Activated naive CD4-positive, alpha-beta T cell treated with anti-CD3 and anti-CD28 coated beads, Interleukin-2, amount 50 U/mL, for 24 hours (primary cell): ENCODE measurements around the gene DLGAP4.
"Not testable (repeated sequence)": the region's sequence is repeated elsewhere in the genome, so short reads cannot be mapped to it uniquely, and the experiment has no call there.

ENCODE experiments used
- H3K27ac Mint-ChIP-seq: one replicate; pipeline ENCODE4 v1.8.0; 2021; ENCODE audit warnings: mild to moderate bottlenecking, mixed read lengths
- H3K27me3 Mint-ChIP-seq: one replicate; pipeline ENCODE4 v1.8.0; 2021; ENCODE audit warnings: mixed read lengths
- H3K36me3 Mint-ChIP-seq: one replicate; pipeline ENCODE4 v1.8.0; 2021; ENCODE audit warnings: mixed read lengths
- H3K4me1 Mint-ChIP-seq: one replicate; pipeline ENCODE4 v1.8.0; 2021; ENCODE audit warnings: mixed read lengths
- H3K4me3 Mint-ChIP-seq: one replicate; pipeline ENCODE4 v1.8.0; 2021; ENCODE audit warnings: mild to moderate bottlenecking, mixed read lengths
- H3K9me3 Mint-ChIP-seq: one replicate; pipeline ENCODE4 v1.8.0; 2021; ENCODE audit warnings: mixed read lengths

The DLGAP4 gene

GRCh38 chr20:36367370-36367745, 61.2 kb downstream of the DLGAP4 start:
- no peaks in the 10 kb centered on the region for H3K36me3 Mint-ChIP-seq
- no peak overlapping the region for H3K4me3 Mint-ChIP-seq
- H3K4me1 Mint-ChIP-seq = no peaks in the 10 kb centered on the region
- peaks cover 3% of the 10 kb centered on the region for H3K27me3 Mint-ChIP-seq
- no peak overlapping the region for H3K27ac Mint-ChIP-seq
- no peaks in the 10 kb centered on the region for H3K9me3 Mint-ChIP-seq

GRCh38 chr20:36367907-36368799, 62.0 kb downstream of the DLGAP4 start:
- H3K27me3 Mint-ChIP-seq = peaks cover 3% of the 10 kb centered on the region
- no peaks in the 10 kb centered on the region for H3K4me1 Mint-ChIP-seq
- no peaks in the 10 kb centered on the region for H3K36me3 Mint-ChIP-seq
- H3K9me3 Mint-ChIP-seq = no peaks in the 10 kb centered on the region
- no peak overlapping the region for H3K27ac Mint-ChIP-seq
- no peak overlapping the region for H3K4me3 Mint-ChIP-seq

GRCh38 chr20:36368869-36369268, 62.7 kb downstream of the DLGAP4 start:
- Mint-ChIP-seq H3K9me3 (no peaks in the 10 kb centered on the region), H3K4me3 (no peak overlapping the region), H3K36me3 (no peaks in the 10 kb centered on the region), H3K4me1 (no peaks in the 10 kb centered on the region), H3K27me3 (peaks cover 3% of the 10 kb centered on the region), H3K27ac (no peak overlapping the region)

GRCh38 chr20:36369739-36370138, 63.6 kb downstream of the DLGAP4 start:
- no peak overlapping the region for H3K4me3 Mint-ChIP-seq
- H3K4me1 Mint-ChIP-seq = no peaks in the 10 kb centered on the region
- H3K9me3 Mint-ChIP-seq = no peaks in the 10 kb centered on the region
- no peak overlapping the region for H3K27ac Mint-ChIP-seq
- peaks cover 3% of the 10 kb centered on the region for H3K27me3 Mint-ChIP-seq
- H3K36me3 Mint-ChIP-seq = no peaks in the 10 kb centered on the region

- H3K36me3 Mint-ChIP-seq = no peaks in the 10 kb centered on the region
- H3K4me3 Mint-ChIP-seq = no peak overlapping the region
- no peaks in the 10 kb centered on the region for H3K9me3 Mint-ChIP-seq
- H3K27ac Mint-ChIP-seq = peak overlapping the region; percentile 27
- H3K4me1 Mint-ChIP-seq = no peaks in the 10 kb centered on the region
- H3K27me3 Mint-ChIP-seq = peaks cover 3% of the 10 kb centered on the region
These were observed 65.1 kb downstream of the DLGAP4 start for GRCh38 chr20:36370991-36371790.

GRCh38 chr20:36372666-36373065, 66.5 kb downstream of the DLGAP4 start:
- Mint-ChIP-seq H3K9me3 (no peaks in the 10 kb centered on the region), H3K27ac (no peak overlapping the region), H3K36me3 (no peaks in the 10 kb centered on the region), H3K4me1 (no peaks in the 10 kb centered on the region), H3K27me3 (peaks cover 7% of the 10 kb centered on the region), H3K4me3 (no peak overlapping the region)

GRCh38 chr20:36373089-36373488, 67.0 kb downstream of the DLGAP4 start:
- peaks cover 7% of the 10 kb centered on the region for H3K27me3 Mint-ChIP-seq
- H3K36me3 Mint-ChIP-seq = no peaks in the 10 kb centered on the region
- no peak overlapping the region for H3K4me3 Mint-ChIP-seq
- no peak overlapping the region for H3K27ac Mint-ChIP-seq
- no peaks in the 10 kb centered on the region for H3K4me1 Mint-ChIP-seq
- no peaks in the 10 kb centered on the region for H3K9me3 Mint-ChIP-seq

- no peak overlapping the region for H3K27ac Mint-ChIP-seq
- H3K27me3 Mint-ChIP-seq = peaks cover 15% of the 10 kb centered on the region
- no peaks in the 10 kb centered on the region for H3K36me3 Mint-ChIP-seq
- no peak overlapping the region for H3K4me3 Mint-ChIP-seq
- no peaks in the 10 kb centered on the region for H3K9me3 Mint-ChIP-seq
- no peaks in the 10 kb centered on the region for H3K4me1 Mint-ChIP-seq
These were observed 68.9 kb downstream of the DLGAP4 start for GRCh38 chr20:36374995-36375394.

GRCh38 chr20:36377348-36378326, 71.5 kb downstream of the DLGAP4 start:
- Mint-ChIP-seq H3K27ac (no peak overlapping the region), H3K27me3 (peaks cover 14% of the 10 kb centered on the region), H3K9me3 (no peaks in the 10 kb centered on the region), H3K4me1 (no peaks in the 10 kb centered on the region), H3K4me3 (no peak overlapping the region), H3K36me3 (no peaks in the 10 kb centered on the region)

GRCh38 chr20:36378686-36379085, 72.5 kb downstream of the DLGAP4 start:
- H3K9me3 Mint-ChIP-seq = no peaks in the 10 kb centered on the region
- H3K4me3 Mint-ChIP-seq = no peak overlapping the region
- H3K27me3 Mint-ChIP-seq = peaks cover 14% of the 10 kb centered on the region
- no peaks in the 10 kb centered on the region for H3K4me1 Mint-ChIP-seq
- no peaks in the 10 kb centered on the region for H3K36me3 Mint-ChIP-seq
- peak overlapping the region; percentile 60 for H3K27ac Mint-ChIP-seq

GRCh38 chr20:36379914-36380313, 73.8 kb downstream of the DLGAP4 start:
- not testable (repeated sequence) for H3K4me1 Mint-ChIP-seq, H3K27ac Mint-ChIP-seq, H3K4me3 Mint-ChIP-seq, H3K36me3 Mint-ChIP-seq, H3K9me3 Mint-ChIP-seq
- peaks cover 14% of the 10 kb centered on the region for H3K27me3 Mint-ChIP-seq

GRCh38 chr20:36384022-36384619, 78.0 kb downstream of the DLGAP4 start:
- Mint-ChIP-seq H3K4me1 (no peaks in the 10 kb centered on the region), H3K4me3 (no peak overlapping the region), H3K27me3 (peaks cover 5% of the 10 kb centered on the region), H3K9me3 (no peaks in the 10 kb centered on the region), H3K36me3 (no peaks in the 10 kb centered on the region), H3K27ac (no peak overlapping the region)

- Mint-ChIP-seq H3K36me3 (no peaks in the 10 kb centered on the region), H3K27ac (no peak overlapping the region), H3K4me3 (no peak overlapping the region), H3K27me3 (peaks cover 2% of the 10 kb centered on the region), H3K9me3 (no peaks in the 10 kb centered on the region), H3K4me1 (no peaks in the 10 kb centered on the region)
These were observed 79.4 kb downstream of the DLGAP4 start for GRCh38 chr20:36385503-36385902.

GRCh38 chr20:36386236-36386635, 80.1 kb downstream of the DLGAP4 start:
- Mint-ChIP-seq H3K27me3 (peaks cover 2% of the 10 kb centered on the region), H3K9me3 (no peaks in the 10 kb centered on the region), H3K36me3 (no peaks in the 10 kb centered on the region), H3K4me3 (no peak overlapping the region), H3K4me1 (no peaks in the 10 kb centered on the region), H3K27ac (no peak overlapping the region)

- H3K27me3 Mint-ChIP-seq = no peaks in the 10 kb centered on the region
- no peak overlapping the region for H3K4me3 Mint-ChIP-seq
- H3K36me3 Mint-ChIP-seq = no peaks in the 10 kb centered on the region
These were observed 84.1 kb downstream of the DLGAP4 start for GRCh38 chr20:36390269-36390668.

More at GRCh38 chr20:36390269-36390668, 84.1 kb downstream of the DLGAP4 start:
- Mint-ChIP-seq H3K4me1 (no peaks in the 10 kb centered on the region), H3K27ac (no peak overlapping the region), H3K9me3 (no peaks in the 10 kb centered on the region)
